Activated naive CD8-positive, alpha-beta T cell treated with anti-CD3 and anti-CD28 coated beads, Interleukin-2, amount 10 ng/mL, durations not matched to agents 7 days and 5 days (primary cell): ENCODE measurements around the gene MAP4K4. TPM values are rescaled to one million over a fixed set of nuclear protein-coding genes. Genes with fewer than 3 reads are reported as not detected.
"Not testable (repeated sequence)": the region's sequence is repeated elsewhere in the genome, so short reads cannot be mapped to it uniquely, and the experiment has no call there.

Experiments
- ATAC-seq: fragments of 150-1000 bp; cut with Tn5 transposase; one replicate; pipeline ENCODE4 v1.10.0; 2021; ENCODE audit warnings: low read depth, moderate library complexity
- POLR2A ChIA-PET: fragments of 350-600 bp; sonication (Branson Sonifier 250); formaldehyde crosslinking; loops from one replicate; lab custom pipeline; 2021; ENCODE audit warnings: antibody characterized with exemption; lab: Charles Lee
- DNase-seq: peaks from one replicate; pipeline ENCODE4 v3.0.0; 2021
- H3K27ac Mint-ChIP-seq: one replicate; pipeline ENCODE4 v1.8.0; 2022; ENCODE audit warnings: mild to moderate bottlenecking, mixed read lengths
- H3K27me3 Mint-ChIP-seq: one replicate; pipeline ENCODE4 v1.8.0; 2022; ENCODE audit warnings: mild to moderate bottlenecking, moderate library complexity, mixed read lengths
- H3K36me3 Mint-ChIP-seq: one replicate; pipeline ENCODE4 v1.8.0; 2021; ENCODE audit warnings: mild to moderate bottlenecking, mixed read lengths
- H3K4me1 Mint-ChIP-seq: one replicate; pipeline ENCODE4 v1.8.0; 2021; ENCODE audit warnings: mixed read lengths
- H3K4me3 Mint-ChIP-seq: one replicate; pipeline ENCODE4 v1.8.0; 2022; ENCODE audit warnings: mild to moderate bottlenecking, moderate library complexity, mixed read lengths
- H3K9me3 Mint-ChIP-seq: one replicate; pipeline ENCODE4 v1.8.0; 2021; ENCODE audit warnings: mixed read lengths
- total RNA-seq, 2 experiments: library from RNA; stranded (reverse); gene quantifications; one replicate each; pipeline ENCODE4 v1.2.3, GENCODE V29; 2021

Gene MAP4K4
- total RNA-seq, 2 experiments from 2014 or later, result 79.8 to 84.5 TPM

- H3K36me3 Mint-ChIP-seq, result peaks cover 7% of the 10 kb centered on the region
- POLR2A ChIA-PET, result no interaction called here
- H3K27ac Mint-ChIP-seq, result peak overlapping the region; percentile 42
- no peak overlapping the region for H3K4me3 Mint-ChIP-seq
- peaks cover 60% of the 10 kb centered on the region for H3K4me1 Mint-ChIP-seq
- DNase-seq (no peak), ATAC-seq (no peak)
- H3K9me3 Mint-ChIP-seq, result no peaks in the 10 kb centered on the region
- no peaks in the 10 kb centered on the region for H3K27me3 Mint-ChIP-seq
These were observed 75.6 kb downstream of the MAP4K4 start for GRCh38 chr2:101773137-101773536.

DNA sequence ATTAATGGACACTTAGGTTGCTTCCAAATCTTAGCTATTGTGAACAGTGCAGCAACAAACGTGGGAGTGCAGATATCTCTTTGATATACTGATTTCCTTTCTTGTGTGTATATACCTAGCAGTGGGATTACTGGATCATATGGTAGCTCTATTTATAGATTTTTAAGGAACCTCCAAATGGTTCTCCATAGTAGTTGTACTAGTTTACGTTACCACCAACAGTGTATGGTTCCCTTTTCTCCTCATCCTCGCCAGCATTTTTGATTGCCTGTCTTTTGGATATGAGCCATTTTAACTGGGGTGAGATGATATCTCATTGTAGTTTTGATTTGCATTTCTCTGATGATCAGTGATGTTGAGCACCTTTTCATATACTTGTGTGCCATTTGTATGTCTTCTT, 76.5 kb downstream of the MAP4K4 start:
- H3K4me3 Mint-ChIP-seq, H3K27me3 Mint-ChIP-seq, ATAC-seq, H3K9me3 Mint-ChIP-seq, POLR2A ChIA-PET, H3K36me3 Mint-ChIP-seq, H3K27ac Mint-ChIP-seq, DNase-seq: not testable (repeated sequence)
- peaks cover 55% of the 10 kb centered on the region for H3K4me1 Mint-ChIP-seq

GRCh38 chr2:101775092-101775491, 77.6 kb downstream of the MAP4K4 start:
- Mint-ChIP-seq H3K9me3 (no peaks in the 10 kb centered on the region), H3K27me3 (no peaks in the 10 kb centered on the region), H3K4me1 (peaks cover 61% of the 10 kb centered on the region), H3K27ac (no peak overlapping the region), H3K4me3 (no peak overlapping the region), H3K36me3 (peaks cover 6% of the 10 kb centered on the region)
- ATAC-seq, result no peak
- no peak for DNase-seq
- POLR2A ChIA-PET, result interaction anchor here (0.7 kb wide), 2 partner anchors 253 to 1668 kb away, joined by 3 to 5 read pairs; no protein-coding TSS in a partner anchor

DNA sequence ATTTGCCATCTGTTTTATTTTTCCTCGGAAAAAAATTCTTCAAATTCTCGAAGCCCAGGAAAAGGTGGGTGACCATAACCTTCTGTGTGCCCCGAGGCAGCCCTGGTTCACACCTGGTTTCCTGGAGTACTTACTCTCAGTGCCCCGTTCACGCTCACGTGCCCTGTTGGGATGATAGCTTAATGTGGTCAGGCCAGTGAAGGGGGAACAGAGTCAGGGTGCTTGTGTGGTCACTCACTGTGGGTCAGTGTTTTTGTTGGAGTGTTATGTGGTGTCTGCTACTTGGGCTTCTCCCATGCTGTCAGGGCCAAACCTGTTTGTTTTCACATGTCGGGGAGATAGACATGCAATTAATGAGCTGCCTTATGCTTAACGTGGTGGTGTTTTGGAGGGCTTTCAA, 78.1 kb downstream of the MAP4K4 start:
- POLR2A ChIA-PET, result interaction anchor here (0.7 kb wide), 1 partner anchor 1668 kb away, joined by 5 read pairs; no protein-coding TSS in a partner anchor

GRCh38 chr2:101776172-101777043, 78.9 kb downstream of the MAP4K4 start:
- no peak overlapping the region for H3K4me3 Mint-ChIP-seq
- no peaks in the 10 kb centered on the region for H3K27me3 Mint-ChIP-seq
- H3K27ac Mint-ChIP-seq, result no peak overlapping the region
- ATAC-seq (no peak), DNase-seq (no peak)
- H3K4me1 Mint-ChIP-seq, result peaks cover 60% of the 10 kb centered on the region
- POLR2A ChIA-PET, result no interaction called here
- H3K9me3 Mint-ChIP-seq, result no peaks in the 10 kb centered on the region
- H3K36me3 Mint-ChIP-seq, result peaks cover 4% of the 10 kb centered on the region

More for the DNA sequence above, 78.1 kb downstream of the MAP4K4 start:
- H3K4me1 Mint-ChIP-seq, result peaks cover 61% of the 10 kb centered on the region
- no peak overlapping the region for H3K4me3 Mint-ChIP-seq
- ATAC-seq, result no peak
- H3K27me3 Mint-ChIP-seq, result no peaks in the 10 kb centered on the region
- H3K9me3 Mint-ChIP-seq, result no peaks in the 10 kb centered on the region
- no peak overlapping the region for H3K27ac Mint-ChIP-seq
- DNase-seq, result no peak
- peaks cover 4% of the 10 kb centered on the region for H3K36me3 Mint-ChIP-seq

DNA sequence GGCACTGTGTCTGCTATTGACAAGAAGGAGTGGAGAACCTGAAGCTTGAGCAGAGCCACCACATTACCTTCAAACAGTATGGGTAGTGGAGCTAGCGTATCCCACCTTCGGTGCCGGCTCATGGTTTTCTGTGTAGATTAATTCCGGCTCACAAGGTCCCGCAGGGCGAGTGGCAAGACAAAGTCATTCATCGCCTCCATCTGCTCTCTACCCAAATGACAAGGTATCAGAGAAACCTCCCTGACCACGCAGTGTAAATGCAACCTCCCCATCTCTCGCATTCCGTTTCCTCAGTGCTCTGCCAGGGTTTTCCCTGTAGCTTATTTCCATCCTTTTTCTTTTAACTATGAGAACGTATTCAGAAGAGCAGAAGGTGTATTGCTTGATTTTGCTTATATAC, 79.8 kb downstream of the MAP4K4 start:
- POLR2A ChIA-PET, result no interaction called here
- Mint-ChIP-seq H3K9me3 (no peaks in the 10 kb centered on the region), H3K27me3 (no peaks in the 10 kb centered on the region), H3K4me3 (no peak overlapping the region), H3K36me3 (peaks cover 6% of the 10 kb centered on the region), H3K4me1 (peaks cover 52% of the 10 kb centered on the region), H3K27ac (no peak overlapping the region)
- ATAC-seq (no peak), DNase-seq (no peak)

- Mint-ChIP-seq H3K36me3 (peaks cover 10% of the 10 kb centered on the region), H3K4me1 (peaks cover 50% of the 10 kb centered on the region), H3K27me3 (no peaks in the 10 kb centered on the region), H3K4me3 (no peak overlapping the region), H3K27ac (no peak overlapping the region), H3K9me3 (no peaks in the 10 kb centered on the region)
- POLR2A ChIA-PET, result no interaction called here
- no peak for ATAC-seq
- DNase-seq, result no peak
These were observed 80.6 kb downstream of the MAP4K4 start for GRCh38 chr2:101778102-101778501.

- Mint-ChIP-seq H3K9me3 (peaks cover 2% of the 10 kb centered on the region), H3K4me3 (no peak overlapping the region), H3K27me3 (no peaks in the 10 kb centered on the region), H3K27ac (no peak overlapping the region), H3K36me3 (peaks cover 13% of the 10 kb centered on the region), H3K4me1 (peaks cover 47% of the 10 kb centered on the region)
- POLR2A ChIA-PET, result interaction anchor here (0.6 to 0.7 kb wide), 2 partner anchors 37 to 815 kb away, joined by 3 read pairs; no protein-coding TSS in a partner anchor
- ATAC-seq, result no peak
- DNase-seq, result no peak
These were observed 81.7 kb downstream of the MAP4K4 start for GRCh38 chr2:101779190-101779589.

- peaks cover 43% of the 10 kb centered on the region for H3K4me1 Mint-ChIP-seq
- peaks cover 14% of the 10 kb centered on the region for H3K36me3 Mint-ChIP-seq
- peaks cover 2% of the 10 kb centered on the region for H3K9me3 Mint-ChIP-seq
- ATAC-seq (no peak), DNase-seq (no peak)
- no peak overlapping the region for H3K4me3 Mint-ChIP-seq
- H3K27ac Mint-ChIP-seq, result no peak overlapping the region
- no peaks in the 10 kb centered on the region for H3K27me3 Mint-ChIP-seq
- POLR2A ChIA-PET, result interaction anchor here (0.7 kb wide), 1 partner anchor 37 kb away, joined by 3 read pairs; no protein-coding TSS in a partner anchor
These were observed 82.1 kb downstream of the MAP4K4 start for GRCh38 chr2:101779656-101780055.

DNA sequence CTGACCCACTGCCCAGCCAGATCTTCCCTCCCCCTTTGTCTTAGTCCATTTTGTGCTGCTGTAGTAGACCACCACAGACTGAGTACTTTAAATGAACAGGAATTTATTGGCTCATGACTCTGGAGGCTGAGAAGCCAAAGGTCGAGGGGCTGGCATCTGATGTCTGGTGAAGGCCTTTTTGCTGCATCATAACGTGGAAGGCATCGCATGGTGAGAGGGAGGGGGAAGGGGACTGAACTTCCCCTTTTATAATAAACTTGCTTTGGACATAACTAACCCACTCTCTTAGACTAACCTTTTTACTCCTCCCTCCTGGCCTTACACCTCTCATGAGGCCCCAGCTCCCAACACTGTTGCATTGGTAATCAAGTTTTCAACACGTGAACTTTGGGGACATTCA, 83.8 kb downstream of the MAP4K4 start:
- H3K27me3 Mint-ChIP-seq, result no peaks in the 10 kb centered on the region
- DNase-seq (no peak), ATAC-seq (no peak)
- no peak overlapping the region for H3K4me3 Mint-ChIP-seq
- peaks cover 14% of the 10 kb centered on the region for H3K36me3 Mint-ChIP-seq
- H3K4me1 Mint-ChIP-seq, result peaks cover 35% of the 10 kb centered on the region
- H3K9me3 Mint-ChIP-seq, result peaks cover 2% of the 10 kb centered on the region
- POLR2A ChIA-PET, result interaction anchor here (0.6 kb wide), 1 partner anchor 114 kb away, joined by 3 read pairs; no protein-coding TSS in a partner anchor
- H3K27ac Mint-ChIP-seq, result no peak overlapping the region

- no peak for ATAC-seq
- Mint-ChIP-seq H3K4me1 (peaks cover 35% of the 10 kb centered on the region), H3K27ac (no peak overlapping the region), H3K9me3 (peaks cover 2% of the 10 kb centered on the region), H3K27me3 (no peaks in the 10 kb centered on the region), H3K36me3 (peaks cover 14% of the 10 kb centered on the region), H3K4me3 (no peak overlapping the region)
- POLR2A ChIA-PET, result interaction anchor here (0.6 kb wide), 1 partner anchor 115 kb away, joined by 3 read pairs; no protein-coding TSS in a partner anchor
- no peak for DNase-seq
These were observed 84.4 kb downstream of the MAP4K4 start for GRCh38 chr2:101781791-101782426.

GRCh38 chr2:101782427-101782792, 84.9 kb downstream of the MAP4K4 start:
- Mint-ChIP-seq H3K4me3 (no peak overlapping the region), H3K27ac (no peak overlapping the region), H3K36me3 (peaks cover 14% of the 10 kb centered on the region), H3K4me1 (peaks cover 39% of the 10 kb centered on the region), H3K27me3 (no peaks in the 10 kb centered on the region), H3K9me3 (peaks cover 2% of the 10 kb centered on the region)
- DNase-seq (no peak), ATAC-seq (no peak)
- POLR2A ChIA-PET, result no interaction called here

DNA sequence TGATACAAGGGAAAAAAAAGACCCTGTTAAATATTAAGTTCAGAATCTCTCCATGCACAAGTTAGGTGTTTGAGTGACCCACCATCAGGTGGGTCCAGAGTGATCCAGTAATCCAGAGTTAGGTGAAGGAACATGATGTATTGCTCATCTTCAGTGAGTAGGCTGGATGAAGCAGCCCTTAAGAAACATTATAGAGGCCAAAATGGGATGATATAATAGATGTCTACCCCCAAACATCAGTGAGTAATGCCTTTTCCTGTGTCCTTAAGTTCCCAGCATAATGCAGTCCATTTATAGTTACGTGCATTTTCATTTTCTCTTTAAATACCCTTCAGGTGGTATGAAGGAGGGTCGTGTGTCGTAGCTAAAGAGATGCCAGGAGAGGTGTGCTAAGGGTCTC, 89.6 kb downstream of the MAP4K4 start:
- DNase-seq, result no peak
- peaks cover 28% of the 10 kb centered on the region for H3K36me3 Mint-ChIP-seq
- POLR2A ChIA-PET, result interaction anchor here (0.7 kb wide), 1 partner anchor 74 kb away, joined by 4 read pairs; no protein-coding TSS in a partner anchor

More for the DNA sequence above, 89.6 kb downstream of the MAP4K4 start:
- ATAC-seq, result no peak
- Mint-ChIP-seq H3K27me3 (no peaks in the 10 kb centered on the region), H3K9me3 (peaks cover 2% of the 10 kb centered on the region), H3K4me1 (peaks cover 19% of the 10 kb centered on the region), H3K27ac (no peak overlapping the region), H3K4me3 (no peak overlapping the region)
